Large intestine (tissue), 3 donors: ENCODE results near the gene EPRS1. TPM values are rescaled to one million over a fixed set of nuclear protein-coding genes. Genes with fewer than 3 reads are reported as not detected.

ENCODE experiments used
- DNase-seq, 2 donors: peaks; one replicate each; pipeline versions ENCODE4 v3.0.0 to v3.0.0-alpha.2; 2013
- H3K27ac ChIP-seq: one replicate; pipeline ENCODE4 v1.5.1; 2013; ENCODE audit warnings: low read length
- H3K27me3 ChIP-seq: 2 replicates; pipeline ENCODE4 v1.6.1; 2013; ENCODE audit warnings: low read length; ENCODE audit not compliant: control insufficient read depth, insufficient read depth
- H3K36me3 ChIP-seq: 2 replicates; pipeline ENCODE4 v1.6.1; 2013; ENCODE audit warnings: low read length; ENCODE audit not compliant: control insufficient read depth, insufficient read depth
- H3K4me1 ChIP-seq: one replicate; pipeline ENCODE4 v1.6.1; 2013; ENCODE audit warnings: low read length; ENCODE audit not compliant: control insufficient read depth, insufficient read depth
- H3K4me3 ChIP-seq: one replicate; pipeline ENCODE4 v1.5.1; 2013; ENCODE audit warnings: low read length
- H3K9me3 ChIP-seq: one replicate; pipeline ENCODE4 v1.6.1; 2013; ENCODE audit warnings: mild to moderate bottlenecking, low read depth, low read length, moderate library complexity; ENCODE audit not compliant: control insufficient read depth
- WGBS: methylation state at CpG from one replicate; pipeline ENCODE4 v1.1.5; 2013; ENCODE audit warnings: low lambda C conversion rate; ENCODE audit not compliant: insufficient coverage; 5-methylcytosine and 5-hydroxymethylcytosine counted together
- polyA plus RNA-seq: library from polyadenylated mRNA; unstranded; fragments of 120-200 nt; gene quantifications from one replicate; pipeline ENCODE4 v1.2.1, GENCODE V29; 2013

EPRS1 gene
- polyA plus RNA-seq, 1 donor: 74.0 TPM

DNA sequence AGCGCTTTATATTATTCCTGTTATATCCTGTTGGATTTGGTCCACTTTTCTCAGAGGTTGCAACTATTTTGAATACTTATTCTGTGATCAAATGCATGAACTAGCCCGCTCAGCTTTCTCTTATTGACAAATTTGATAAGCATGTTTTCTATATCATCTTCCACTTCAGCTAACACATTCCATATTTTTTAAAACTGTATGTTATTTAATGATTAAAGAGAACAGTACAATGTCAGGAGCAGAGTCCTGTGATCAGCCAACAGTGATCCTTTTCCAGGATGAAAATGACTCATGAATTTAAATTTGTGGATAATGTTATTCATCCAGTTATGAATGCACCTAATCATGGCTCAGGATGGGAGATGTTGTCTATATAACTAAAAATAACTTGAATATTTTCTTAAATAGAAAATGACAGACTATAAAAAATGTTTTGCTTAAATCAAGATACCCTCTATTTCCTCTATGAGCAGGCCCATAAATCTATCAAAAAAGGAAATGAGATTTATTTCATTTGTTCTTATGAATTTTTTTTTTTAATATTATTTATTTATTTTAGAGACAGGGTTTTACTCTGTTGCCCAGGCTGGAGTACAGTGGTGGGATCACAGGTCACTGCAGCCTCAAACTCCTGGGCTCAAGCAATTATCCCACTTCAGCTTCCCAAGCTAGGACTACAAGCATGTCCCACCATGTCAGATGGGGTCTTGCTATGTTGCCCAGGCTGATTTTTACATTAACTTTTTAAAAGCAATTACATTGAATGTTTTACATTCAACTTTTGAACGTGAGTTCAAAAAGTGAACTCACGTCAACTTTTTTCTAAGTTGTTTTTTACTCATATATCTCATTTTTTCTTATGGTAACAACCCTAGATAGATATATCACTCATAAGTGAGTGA is 30.8 kb upstream of the EPRS1 start:
- no peak overlapping the region for H3K27ac ChIP-seq
- H3K9me3 ChIP-seq: no peaks in the 10 kb centered on the region
- H3K4me1 ChIP-seq: no peaks in the 10 kb centered on the region
- H3K4me3 ChIP-seq: no peak overlapping the region
- H3K27me3 ChIP-seq: no peaks in the 10 kb centered on the region
- DNase-seq: no peak
- 100% methylated on average over 4 of the region's 4 CpGs for whole genome bisulfite sequencing
- H3K36me3 ChIP-seq: peaks cover 12% of the 10 kb centered on the region

DNA sequence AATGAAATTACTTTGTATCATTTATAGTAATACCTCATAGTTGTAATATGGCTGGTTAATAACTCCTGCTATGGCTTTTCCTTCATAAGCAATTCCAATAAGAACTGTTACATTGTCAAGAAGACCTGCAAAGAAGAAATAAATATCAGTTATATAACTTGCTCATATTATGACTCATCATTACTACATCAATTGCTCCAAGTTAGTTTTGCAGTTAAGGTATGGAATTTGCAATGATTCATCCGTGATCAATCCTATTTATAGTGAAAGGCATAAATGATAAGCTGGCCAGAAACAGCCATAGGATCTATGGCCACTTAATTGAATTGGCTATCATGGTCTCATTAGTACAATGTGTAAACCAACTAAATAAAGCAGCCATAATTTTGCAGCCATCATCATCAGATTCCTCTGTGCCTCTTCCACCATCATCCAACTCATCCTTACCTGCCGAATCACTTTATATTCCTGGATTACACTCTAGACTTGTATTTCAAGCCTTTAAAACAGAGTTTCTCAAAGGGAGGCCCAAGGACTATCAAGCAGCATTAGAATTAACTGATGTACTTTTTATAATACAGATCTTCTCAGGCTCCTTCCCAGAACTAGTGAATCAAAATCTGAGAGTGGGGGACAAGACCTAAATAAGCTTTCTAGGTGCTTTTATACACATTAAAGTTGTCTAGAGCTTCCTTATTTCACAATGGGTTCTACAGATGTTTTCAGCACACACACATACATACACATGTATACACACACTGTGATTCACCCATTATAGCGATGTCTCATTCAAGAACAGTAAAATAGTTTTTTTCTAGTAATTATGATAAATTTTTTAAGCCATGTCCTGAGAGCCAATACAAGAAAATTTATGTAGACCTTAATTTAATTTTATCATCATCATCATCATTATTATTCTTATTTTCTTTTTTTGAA is 21.2 kb upstream of the EPRS1 start:
- Histone ChIP-seq H3K4me1 (no peaks in the 10 kb centered on the region), H3K9me3 (no peaks in the 10 kb centered on the region), H3K27me3 (no peaks in the 10 kb centered on the region), H3K36me3 (peaks cover 50% of the 10 kb centered on the region), H3K27ac (no peak overlapping the region), H3K4me3 (no peak overlapping the region)
- no peak for DNase-seq
- WGBS: no CpG with 5 or more reads among the region's 3 CpGs

DNA sequence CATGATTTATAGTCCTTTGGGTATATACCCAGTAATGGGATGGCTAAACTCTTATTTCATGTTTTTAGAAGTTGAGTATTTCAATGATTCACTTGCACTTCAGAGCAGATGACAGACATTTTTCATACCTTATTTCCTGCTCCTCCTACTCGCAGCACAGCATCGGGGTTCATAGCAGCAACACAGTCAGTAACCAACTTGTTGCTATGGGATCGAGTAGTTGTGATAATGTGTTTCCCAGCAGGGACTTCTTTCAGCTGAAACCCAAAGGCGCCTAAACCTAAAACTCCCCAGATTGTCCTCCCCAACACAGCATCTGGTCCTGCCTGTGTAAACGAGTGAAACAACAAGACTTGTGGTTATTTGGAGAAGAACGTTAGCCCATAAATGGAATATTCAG is 16.3 kb upstream of the EPRS1 start:
- no peaks in the 10 kb centered on the region for H3K4me1 ChIP-seq
- peaks cover 45% of the 10 kb centered on the region for H3K36me3 ChIP-seq
- no peaks in the 10 kb centered on the region for H3K27me3 ChIP-seq
- H3K9me3 ChIP-seq: no peaks in the 10 kb centered on the region
- DNase-seq: no peak
- H3K27ac ChIP-seq: no peak overlapping the region
- H3K4me3 ChIP-seq: no peak overlapping the region
- no CpG with 5 or more reads among the region's 6 CpGs for WGBS

DNA sequence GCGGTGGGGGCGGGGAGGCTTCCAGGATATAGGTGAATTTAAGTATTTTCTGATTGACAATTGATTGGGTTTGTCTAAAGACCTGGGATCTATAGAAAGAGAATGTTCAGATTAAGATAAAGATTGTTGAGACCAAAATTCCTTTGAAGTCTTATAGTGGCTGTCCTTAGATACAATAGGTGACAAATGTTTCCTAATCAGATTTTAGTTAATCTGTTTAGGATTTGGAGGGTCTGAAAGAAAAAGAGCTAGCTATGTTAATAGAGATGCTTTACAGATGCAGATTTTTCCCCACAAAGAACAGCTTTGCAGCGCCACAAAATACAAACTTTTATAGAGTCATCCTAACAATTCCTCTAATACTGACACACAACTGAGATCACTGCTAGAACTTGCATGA is 14.6 kb upstream of the EPRS1 start:
- WGBS: 80% methylated on average over 2 of the region's 3 CpGs
- Histone ChIP-seq H3K36me3 (peaks cover 40% of the 10 kb centered on the region), H3K4me1 (no peaks in the 10 kb centered on the region), H3K9me3 (no peaks in the 10 kb centered on the region), H3K4me3 (no peak overlapping the region), H3K27me3 (no peaks in the 10 kb centered on the region), H3K27ac (no peak overlapping the region)
- no peak for DNase-seq

DNA sequence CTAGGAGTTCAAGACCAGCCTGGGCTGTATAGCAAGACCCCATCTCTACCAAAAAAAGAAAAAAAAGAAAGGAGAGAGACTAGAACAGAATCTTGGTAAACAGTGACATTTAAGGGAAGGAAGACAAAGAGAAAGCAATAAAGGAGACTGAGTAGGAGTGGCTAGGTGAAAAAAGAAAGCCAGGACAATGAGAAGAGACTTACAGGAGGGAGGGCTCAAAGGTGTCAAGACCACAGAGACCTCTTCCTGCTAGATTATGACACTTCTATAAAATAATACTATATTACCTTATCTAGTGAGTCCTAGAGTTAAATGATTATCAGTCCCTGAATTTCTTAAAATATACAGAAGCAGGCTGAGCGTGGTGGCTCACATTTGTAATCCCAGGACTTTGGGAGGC is 10.1 kb upstream of the EPRS1 start:
- no peaks in the 10 kb centered on the region for H3K27me3 ChIP-seq
- no CpG with 5 or more reads among the region's 1 CpG for WGBS
- no peak overlapping the region for H3K4me3 ChIP-seq
- DNase-seq: no peak
- no peaks in the 10 kb centered on the region for H3K4me1 ChIP-seq
- peaks cover 15% of the 10 kb centered on the region for H3K36me3 ChIP-seq
- no peak overlapping the region for H3K27ac ChIP-seq
- H3K9me3 ChIP-seq: no peaks in the 10 kb centered on the region

DNA sequence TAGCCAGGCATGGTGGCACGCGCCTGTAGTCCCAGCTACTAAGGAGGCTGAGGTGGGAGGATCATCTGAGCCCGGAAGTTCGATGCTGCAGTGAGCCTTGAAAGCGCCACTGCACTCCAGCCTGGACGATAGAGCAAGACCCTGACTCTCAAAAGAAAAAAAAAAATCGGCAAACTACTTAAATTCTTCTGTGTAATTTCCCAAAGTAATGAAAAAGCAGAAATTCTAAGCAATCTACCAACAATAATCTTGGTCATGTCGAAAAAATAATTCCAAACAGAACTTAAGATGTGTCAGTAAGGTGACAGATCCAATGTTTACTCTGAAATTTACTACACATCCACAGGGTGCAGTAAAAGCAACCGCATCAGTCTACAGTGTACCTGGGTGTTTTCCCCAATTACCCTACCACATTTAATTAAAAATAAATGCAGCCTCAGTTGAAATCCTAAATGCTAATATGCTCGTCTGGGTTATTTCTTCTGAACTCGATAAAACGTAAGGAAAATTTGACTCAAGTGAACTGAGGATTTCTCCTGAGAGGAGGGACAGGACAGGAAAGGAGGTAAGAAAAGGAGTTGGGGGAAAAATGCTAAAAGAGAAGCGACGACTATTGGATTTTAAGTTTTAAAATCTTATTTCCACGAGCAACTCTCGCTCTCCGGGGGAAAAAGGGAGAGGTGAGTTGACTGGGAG is 801 bp downstream of the EPRS1 start:
- 23% methylated on average over 4 of the region's 17 CpGs for WGBS
- H3K4me3 ChIP-seq: peak overlapping the region; percentile 99
- no peak for DNase-seq
- H3K9me3 ChIP-seq: no peaks in the 10 kb centered on the region
- peaks cover 10% of the 10 kb centered on the region for H3K4me1 ChIP-seq
- H3K27ac ChIP-seq: peak overlapping the region; percentile 94
- peaks cover 2% of the 10 kb centered on the region for H3K36me3 ChIP-seq
- H3K27me3 ChIP-seq: no peaks in the 10 kb centered on the region

DNA sequence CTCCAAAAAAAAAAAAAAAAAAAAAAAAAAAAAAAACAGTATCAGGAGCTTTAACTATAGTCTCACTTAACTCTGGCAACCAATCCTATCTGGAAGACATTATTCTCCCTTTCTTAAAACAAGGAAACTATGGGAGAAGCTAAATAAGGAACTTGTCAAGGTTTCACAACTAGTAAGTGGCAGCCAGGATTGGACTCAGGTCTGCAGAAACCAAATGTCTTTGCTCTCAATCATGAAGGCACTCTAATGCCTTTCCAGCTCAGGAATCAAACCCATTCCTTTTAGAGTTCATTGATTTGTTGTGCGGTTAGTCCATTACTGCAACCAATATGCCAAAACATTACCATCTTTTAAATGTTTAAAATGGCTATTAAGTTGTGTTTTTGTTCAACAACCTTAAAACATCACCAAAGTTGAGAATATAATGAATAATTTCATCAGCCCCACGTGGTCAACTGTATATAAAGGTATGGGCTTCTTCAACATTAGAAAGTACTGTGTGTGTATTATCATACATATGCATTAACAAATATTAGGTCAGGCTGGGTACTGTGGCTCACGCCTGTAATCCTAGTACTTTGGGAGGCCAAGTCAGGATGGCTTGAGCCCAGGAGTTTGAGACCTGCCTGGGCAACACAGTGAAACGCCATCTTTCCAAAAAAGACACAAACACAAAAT is 1.5 kb downstream of the EPRS1 start:
- H3K27ac ChIP-seq: no peak overlapping the region
- peaks cover 8% of the 10 kb centered on the region for H3K36me3 ChIP-seq
- H3K9me3 ChIP-seq: no peaks in the 10 kb centered on the region
- H3K4me1 ChIP-seq: peaks cover 10% of the 10 kb centered on the region
- H3K27me3 ChIP-seq: no peaks in the 10 kb centered on the region
- no peak overlapping the region for H3K4me3 ChIP-seq
- no peak for DNase-seq
- no CpG with 5 or more reads among the region's 4 CpGs for WGBS

DNA sequence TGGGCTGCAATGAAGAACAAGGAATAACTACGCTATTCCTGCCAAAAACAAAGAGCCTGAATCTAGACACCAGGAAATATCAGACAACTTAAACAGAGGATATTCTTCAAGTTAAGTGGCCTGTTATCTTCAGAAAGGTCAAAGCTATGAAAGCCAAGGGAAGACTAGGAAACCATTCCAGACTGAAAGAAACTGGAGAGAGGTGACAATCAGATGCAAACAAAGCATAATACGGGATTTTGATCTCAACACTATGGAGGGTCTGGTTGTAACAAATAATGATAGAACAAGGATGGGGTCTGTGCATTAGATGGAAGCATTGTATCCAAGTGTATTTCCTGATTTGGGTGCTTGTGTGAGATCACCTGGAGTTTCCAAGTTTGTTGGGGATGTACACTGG is 2.7 kb downstream of the EPRS1 start:
- Histone ChIP-seq H3K27ac (no peak overlapping the region), H3K27me3 (no peaks in the 10 kb centered on the region), H3K4me3 (no peak overlapping the region), H3K36me3 (peaks cover 17% of the 10 kb centered on the region), H3K9me3 (no peaks in the 10 kb centered on the region), H3K4me1 (peaks cover 10% of the 10 kb centered on the region)
- DNase-seq: no peak
- WGBS: no CpG with 5 or more reads among the region's 2 CpGs

DNA sequence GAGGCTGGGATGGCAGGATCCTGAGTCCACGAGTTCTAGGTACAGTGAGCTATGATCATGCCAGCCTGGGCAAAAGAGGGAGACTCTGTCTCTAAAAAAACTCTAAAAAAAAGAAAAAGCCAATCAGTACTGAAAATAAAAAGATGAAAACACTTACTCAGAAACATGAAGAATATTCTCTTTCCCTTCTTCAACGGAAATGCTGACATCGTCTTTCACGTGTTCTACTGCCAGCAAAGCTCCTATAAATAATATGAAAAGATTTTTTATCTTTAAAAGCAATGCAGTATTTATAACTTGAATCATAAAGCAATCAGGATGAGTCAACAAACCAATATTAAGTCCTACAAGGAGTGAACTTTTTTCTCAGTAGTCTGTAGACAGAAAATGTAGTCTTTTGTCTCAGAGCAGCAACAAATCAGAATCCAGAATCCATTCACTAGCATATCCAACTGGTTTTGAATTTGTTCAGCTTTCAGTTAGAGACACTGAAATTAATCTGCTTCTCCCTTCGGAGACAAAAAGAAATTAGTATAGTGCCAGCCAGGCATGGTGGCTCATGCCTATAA is 6.2 kb downstream of the EPRS1 start:
- Histone ChIP-seq H3K27ac (no peak overlapping the region), H3K9me3 (no peaks in the 10 kb centered on the region), H3K4me1 (peaks cover 7% of the 10 kb centered on the region), H3K4me3 (no peak overlapping the region), H3K36me3 (peaks cover 20% of the 10 kb centered on the region), H3K27me3 (no peaks in the 10 kb centered on the region)
- DNase-seq: no peak
- WGBS: 64% methylated on average over 3 of the region's 5 CpGs
